HUES48 (cell line): Measurements from ENCODE around the gene EVL.

Experiments used
- H3K27ac ChIP-seq: one replicate; pipeline ENCODE4 v1.7.0; 2013; ENCODE audit warnings: low read depth, low read length, inconsistent platforms
- H3K27me3 ChIP-seq: 2 replicates; pipeline ENCODE4 v1.6.1; 2013; ENCODE audit warnings: mild to moderate bottlenecking, low read length; ENCODE audit not compliant: control insufficient read depth, insufficient read depth
- H3K36me3 ChIP-seq: 2 replicates; pipeline ENCODE4 v1.6.1; 2013; ENCODE audit warnings: low read length; ENCODE audit not compliant: control insufficient read depth, insufficient read depth
- H3K4me1 ChIP-seq: 2 replicates; pipeline ENCODE4 v1.6.1; 2013; ENCODE audit warnings: mild to moderate bottlenecking, low read length; ENCODE audit not compliant: control insufficient read depth, insufficient read depth
- H3K4me3 ChIP-seq: 2 replicates; pipeline ENCODE4 v1.5.1; 2013; ENCODE audit warnings: mild to moderate bottlenecking, low read depth, low read length
- H3K9ac ChIP-seq: 2 replicates; pipeline ENCODE4 v1.6.1; 2013; ENCODE audit warnings: mild to moderate bottlenecking, low read depth, low read length, moderate library complexity
- H3K9me3 ChIP-seq: 2 replicates; pipeline ENCODE4 v1.6.1; 2013; ENCODE audit warnings: low read length; ENCODE audit not compliant: control insufficient read depth, insufficient read depth

Gene EVL

DNA sequence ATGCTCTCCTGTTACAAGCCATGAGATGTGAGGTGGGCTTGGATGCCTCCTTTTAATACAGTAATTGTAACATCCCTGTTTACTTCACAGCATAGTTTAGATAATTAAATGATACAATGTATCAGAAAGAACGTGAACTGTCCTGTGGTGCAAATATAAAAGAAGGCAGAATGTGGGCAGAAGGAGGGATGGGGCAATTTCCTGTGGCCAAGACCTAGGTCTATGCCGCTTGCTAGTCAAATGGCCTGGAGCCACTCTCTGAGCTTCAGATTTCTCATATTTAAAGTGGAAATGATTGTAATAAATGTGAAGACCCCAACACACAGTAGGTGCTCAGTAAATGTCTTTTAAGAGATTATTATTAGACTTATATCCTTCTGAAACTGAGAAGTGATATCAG is 24.0 kb upstream of the EVL start:
- Histone ChIP-seq H3K4me1 (no peaks in the 10 kb centered on the region), H3K4me3 (no peak overlapping the region), H3K9ac (no peak overlapping the region), H3K27ac (no peak overlapping the region), H3K36me3 (no peaks in the 10 kb centered on the region), H3K9me3 (no peaks in the 10 kb centered on the region), H3K27me3 (no peaks in the 10 kb centered on the region)

DNA sequence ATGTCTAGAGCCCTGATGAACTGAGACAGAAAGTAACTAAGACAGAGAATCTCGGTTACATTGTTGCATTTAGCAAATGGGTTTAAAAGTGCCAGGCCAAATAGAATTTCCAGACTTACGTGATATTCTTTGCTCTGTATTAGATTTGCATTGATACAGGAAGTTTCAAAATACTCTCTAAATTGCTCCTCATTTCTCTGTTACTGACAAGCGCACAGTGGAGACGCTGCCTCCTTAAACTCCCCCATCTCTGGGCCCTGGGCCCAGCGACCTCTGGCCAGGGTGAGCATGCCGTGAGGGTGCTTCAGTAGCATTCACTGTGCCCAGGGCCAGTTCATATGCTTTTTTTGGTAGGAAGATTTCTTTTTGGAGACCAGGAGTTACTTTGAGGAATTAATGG is 22.9 kb upstream of the EVL start:
- Histone ChIP-seq H3K27ac (no peak overlapping the region), H3K4me3 (no peak overlapping the region)

DNA sequence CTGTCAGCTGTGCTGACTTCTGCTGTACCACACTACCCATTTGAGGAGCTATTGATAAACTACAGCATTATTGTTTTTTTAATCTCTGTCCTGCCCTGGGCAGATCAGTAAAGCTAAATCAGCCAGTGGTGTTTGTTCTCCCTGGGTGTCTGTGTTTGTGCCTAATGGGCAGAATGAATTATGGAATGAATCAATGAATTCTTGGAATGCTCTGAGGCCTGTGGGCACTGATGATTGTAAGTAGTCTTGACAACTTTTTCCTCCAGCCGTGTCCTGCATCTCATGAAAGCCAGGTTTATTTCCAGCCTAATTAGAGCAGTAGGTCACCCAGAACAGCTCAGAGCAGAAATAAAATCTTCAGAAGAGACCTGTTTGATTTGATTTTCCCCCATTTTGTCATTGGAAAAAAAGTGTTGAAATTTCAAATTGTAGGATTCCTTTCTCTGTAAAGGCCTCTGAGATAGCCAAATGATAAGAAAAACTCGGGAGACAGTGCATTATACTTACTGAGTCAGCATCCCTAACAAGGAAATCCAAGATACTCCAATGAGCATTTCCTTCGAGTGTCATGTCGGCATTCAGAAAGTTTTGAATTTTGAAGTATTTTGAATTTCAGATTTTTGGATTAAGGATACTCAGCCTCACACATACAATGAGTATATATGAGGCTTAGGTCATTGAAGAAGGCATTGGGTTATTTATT is 19.4 kb upstream of the EVL start:
- Histone ChIP-seq H3K27me3 (no peaks in the 10 kb centered on the region), H3K4me1 (no peaks in the 10 kb centered on the region), H3K36me3 (no peaks in the 10 kb centered on the region), H3K27ac (no peak overlapping the region), H3K4me3 (no peak overlapping the region), H3K9ac (no peak overlapping the region), H3K9me3 (no peaks in the 10 kb centered on the region)

More for the DNA sequence above, 22.9 kb upstream of the EVL start:
- Histone ChIP-seq H3K36me3 (no peaks in the 10 kb centered on the region), H3K4me1 (no peaks in the 10 kb centered on the region), H3K9me3 (no peaks in the 10 kb centered on the region), H3K27me3 (no peaks in the 10 kb centered on the region), H3K9ac (no peak overlapping the region)

DNA sequence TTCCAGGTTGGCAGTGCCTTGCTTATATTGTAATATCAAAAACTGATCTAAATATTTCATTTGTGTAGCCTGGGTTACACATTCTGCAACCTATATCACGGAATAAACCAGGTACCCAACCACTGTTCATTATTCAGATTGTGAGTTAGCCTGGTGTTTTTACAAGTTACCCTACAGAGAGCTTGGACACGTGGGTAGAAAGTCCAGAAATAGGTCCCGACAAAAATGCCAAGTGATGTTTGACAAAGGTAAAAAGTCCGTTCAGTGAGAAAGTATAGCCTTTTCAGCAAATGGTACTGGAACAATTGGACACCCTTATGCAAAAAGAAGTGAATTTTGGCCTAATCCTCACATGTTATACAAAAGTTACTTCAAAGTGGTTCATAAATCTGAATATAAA is 17.6 kb upstream of the EVL start:
- H3K4me1 ChIP-seq = no peaks in the 10 kb centered on the region
- no peaks in the 10 kb centered on the region for H3K27me3 ChIP-seq
- H3K9ac ChIP-seq = no peak overlapping the region
- no peaks in the 10 kb centered on the region for H3K9me3 ChIP-seq
- no peak overlapping the region for H3K4me3 ChIP-seq
- H3K36me3 ChIP-seq = no peaks in the 10 kb centered on the region
- no peak overlapping the region for H3K27ac ChIP-seq

DNA sequence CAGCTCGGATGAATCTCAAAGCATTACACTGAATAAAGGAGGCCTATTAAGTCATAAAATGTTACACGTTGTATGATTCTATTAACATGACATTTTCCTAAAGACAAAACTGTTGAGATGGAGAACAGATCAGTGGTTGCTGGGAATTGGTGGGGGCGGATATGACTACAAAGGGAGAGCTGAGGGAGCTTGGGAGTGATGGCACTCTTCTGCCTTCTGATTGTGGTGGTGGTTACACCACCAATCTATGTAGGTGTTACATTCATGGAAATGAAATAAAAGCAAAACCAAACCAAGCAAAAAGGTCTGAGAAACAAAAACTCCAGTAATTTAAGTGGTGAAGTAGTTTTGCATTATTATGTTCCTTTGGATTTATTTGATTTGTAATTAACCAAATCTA is 16.4 kb upstream of the EVL start:
- Histone ChIP-seq H3K4me1 (no peaks in the 10 kb centered on the region), H3K9ac (no peak overlapping the region), H3K27ac (no peak overlapping the region), H3K4me3 (no peak overlapping the region), H3K36me3 (no peaks in the 10 kb centered on the region), H3K9me3 (no peaks in the 10 kb centered on the region), H3K27me3 (no peaks in the 10 kb centered on the region)

DNA sequence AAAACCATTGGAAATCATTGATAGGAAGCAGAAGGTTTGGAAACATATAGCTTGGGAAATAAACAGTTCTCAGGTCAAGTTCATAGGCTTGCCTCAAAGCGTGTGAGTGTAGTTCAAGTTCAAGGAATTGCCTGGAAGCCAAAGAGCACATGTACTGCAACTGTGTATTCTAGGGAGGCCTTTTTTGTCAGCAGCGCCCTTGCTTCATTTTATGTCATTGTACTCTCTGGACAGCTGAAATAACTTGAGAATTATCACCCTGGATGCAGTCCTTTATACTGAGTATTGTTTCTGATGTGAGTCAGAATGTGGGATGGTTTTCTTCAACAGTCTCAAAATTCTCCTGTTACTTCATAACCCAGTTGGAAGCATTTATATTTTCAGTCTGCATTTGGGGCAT is 16.0 kb upstream of the EVL start:
- Histone ChIP-seq H3K27ac (no peak overlapping the region), H3K4me3 (no peak overlapping the region), H3K9me3 (no peaks in the 10 kb centered on the region), H3K36me3 (no peaks in the 10 kb centered on the region), H3K27me3 (no peaks in the 10 kb centered on the region), H3K4me1 (no peaks in the 10 kb centered on the region), H3K9ac (no peak overlapping the region)

DNA sequence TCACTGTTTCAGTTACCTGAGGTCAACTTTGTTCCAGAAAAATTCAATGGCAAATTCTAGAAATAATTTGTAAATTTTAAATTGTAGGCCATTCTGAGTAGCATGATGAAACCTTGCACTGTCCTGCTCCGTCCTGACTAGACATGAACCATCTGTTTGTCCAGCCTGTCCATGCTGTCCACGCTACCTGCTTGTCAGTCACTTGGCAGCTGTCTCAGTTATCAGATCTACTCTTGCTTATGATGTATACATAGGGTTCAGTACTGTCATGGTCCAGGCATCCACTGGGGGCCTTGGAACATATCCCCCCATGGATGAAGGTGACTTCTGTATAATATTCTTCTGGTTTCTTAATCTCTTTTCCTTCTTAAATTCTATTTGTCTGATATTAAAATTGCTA is 14.1 kb upstream of the EVL start:
- Histone ChIP-seq H3K4me3 (no peak overlapping the region), H3K36me3 (no peaks in the 10 kb centered on the region), H3K27ac (no peak overlapping the region), H3K9ac (no peak overlapping the region), H3K9me3 (no peaks in the 10 kb centered on the region), H3K27me3 (no peaks in the 10 kb centered on the region), H3K4me1 (no peaks in the 10 kb centered on the region)

DNA sequence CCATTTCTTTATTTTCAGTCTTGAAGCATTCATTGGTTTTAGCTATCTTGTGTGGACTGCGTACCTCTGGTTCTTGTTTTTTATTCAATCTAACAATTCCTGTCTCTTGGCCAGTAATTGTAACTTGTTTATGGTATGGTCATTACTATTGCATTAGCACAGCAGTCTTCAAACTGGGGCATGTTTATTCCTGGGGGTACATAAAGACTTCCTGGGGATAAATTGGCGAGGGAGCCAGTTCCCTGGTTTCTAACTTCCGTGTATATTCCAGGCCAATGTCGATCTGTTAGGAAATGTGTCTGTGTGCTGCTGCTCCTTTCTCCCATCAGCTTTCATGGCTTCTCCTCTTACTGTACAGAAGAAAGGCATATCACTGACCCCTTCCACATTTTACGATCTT is 13.7 kb upstream of the EVL start:
- Histone ChIP-seq H3K9ac (no peak overlapping the region), H3K4me1 (no peaks in the 10 kb centered on the region), H3K27ac (no peak overlapping the region), H3K36me3 (no peaks in the 10 kb centered on the region), H3K27me3 (no peaks in the 10 kb centered on the region), H3K9me3 (no peaks in the 10 kb centered on the region), H3K4me3 (no peak overlapping the region)

DNA sequence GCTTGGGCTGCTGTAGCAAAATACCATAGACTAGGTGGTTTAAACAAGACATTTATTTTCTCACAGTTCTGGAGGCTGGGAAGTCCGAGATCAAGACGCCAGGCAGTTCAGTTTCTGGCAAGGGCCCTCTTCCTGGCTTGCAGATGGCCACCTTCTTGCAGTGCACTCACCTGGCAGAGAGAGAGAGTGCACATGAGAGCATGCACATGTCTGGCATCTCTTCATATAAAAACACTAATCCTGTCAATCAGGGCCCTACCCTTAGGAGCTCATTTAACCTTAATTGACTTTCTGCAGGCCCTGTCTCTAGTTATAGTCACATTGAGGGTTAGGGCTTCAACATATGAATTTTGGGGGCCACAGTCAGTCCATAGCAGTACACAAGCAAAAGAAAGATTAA is 12.4 kb upstream of the EVL start:
- no peak overlapping the region for H3K4me3 ChIP-seq
- no peak overlapping the region for H3K9ac ChIP-seq
- no peaks in the 10 kb centered on the region for H3K4me1 ChIP-seq
- H3K27ac ChIP-seq = no peak overlapping the region
- H3K36me3 ChIP-seq = no peaks in the 10 kb centered on the region
- H3K9me3 ChIP-seq = no peaks in the 10 kb centered on the region
- no peaks in the 10 kb centered on the region for H3K27me3 ChIP-seq

DNA sequence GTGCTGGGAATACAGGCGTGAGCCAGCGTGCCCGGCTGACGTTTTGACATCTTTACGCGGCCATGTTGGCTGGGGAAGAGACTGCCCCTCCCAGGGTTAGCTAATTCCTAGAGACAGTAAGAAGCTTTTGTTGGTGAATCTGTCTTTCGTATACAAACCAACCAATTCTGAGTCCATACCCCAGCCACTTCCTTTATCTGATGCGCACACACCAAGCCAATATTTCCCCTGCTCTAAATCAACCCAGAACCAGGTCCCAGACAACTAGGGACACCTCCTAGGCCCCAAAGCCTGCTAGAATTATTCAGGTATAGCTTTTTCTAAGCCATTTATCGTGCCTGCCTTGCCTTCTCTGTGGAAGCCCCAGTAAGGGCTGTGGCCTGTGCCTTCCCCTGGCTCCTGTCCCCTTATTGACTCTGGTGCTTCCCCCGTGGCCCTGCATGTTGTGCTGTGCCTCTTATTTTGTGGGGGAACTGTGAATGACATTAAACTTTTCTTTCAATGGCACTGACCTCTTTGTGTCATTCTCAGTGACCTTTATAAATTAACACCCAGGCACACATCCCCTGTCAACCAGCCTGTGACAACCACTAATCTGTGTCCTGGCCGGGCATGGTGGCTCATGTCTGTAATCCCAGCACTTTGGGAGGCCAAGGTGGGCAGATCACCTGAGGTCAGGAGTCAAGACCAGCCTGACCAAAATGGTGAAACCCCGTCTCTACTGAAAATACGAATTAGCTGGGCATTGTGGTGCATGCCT is 10.7 kb upstream of the EVL start:
- no peaks in the 10 kb centered on the region for H3K27me3 ChIP-seq
- no peaks in the 10 kb centered on the region for H3K9me3 ChIP-seq
- H3K9ac ChIP-seq = no peak overlapping the region
- H3K4me3 ChIP-seq = no peak overlapping the region
- H3K36me3 ChIP-seq = no peaks in the 10 kb centered on the region
- no peaks in the 10 kb centered on the region for H3K4me1 ChIP-seq
- H3K27ac ChIP-seq = no peak overlapping the region

DNA sequence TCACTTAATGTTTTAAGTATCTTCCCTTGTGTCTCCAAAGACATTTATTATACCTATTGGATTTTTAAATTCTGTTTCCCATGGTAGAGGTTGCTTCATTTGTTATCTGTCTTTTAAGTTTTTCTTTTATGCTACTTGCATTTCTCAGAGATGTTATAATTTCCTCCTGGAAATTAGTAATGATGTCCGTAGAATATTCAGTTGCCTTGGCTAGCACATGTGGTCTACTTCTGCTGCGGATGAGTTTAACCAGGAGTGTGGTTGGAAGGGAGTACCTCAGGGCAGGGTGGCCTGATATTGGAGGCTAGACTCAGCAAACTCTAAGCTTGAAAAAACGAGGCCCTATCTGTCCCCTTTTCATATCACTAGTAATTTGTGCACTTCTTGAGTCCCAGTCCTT is 8.8 kb upstream of the EVL start:
- Histone ChIP-seq H3K9ac (no peak overlapping the region), H3K9me3 (no peaks in the 10 kb centered on the region), H3K27ac (no peak overlapping the region), H3K27me3 (no peaks in the 10 kb centered on the region), H3K36me3 (no peaks in the 10 kb centered on the region), H3K4me3 (no peak overlapping the region), H3K4me1 (no peaks in the 10 kb centered on the region)
